WTC11 (cell line): ENCODE measurements around the gene WDR36. TPM values are rescaled to one million over a fixed set of nuclear protein-coding genes. Genes with fewer than 3 reads are reported as not detected.

ENCODE experiments used
- ATAC-seq: fragments of 200-7000 bp; cut with Tn5 transposase; 2 replicates; pipeline ENCODE4 v1.10.0; 2021; ENCODE audit warnings: mild to moderate bottlenecking, moderate library complexity
- CTCF ChIA-PET: fragments of 300-600 bp; sonication (Branson Sonifier 250); formaldehyde crosslinking; loops from one replicate; lab custom pipeline; 2021; ENCODE audit warnings: antibody characterized with exemption; lab: Charles Lee
- POLR2A ChIA-PET: fragments of 350-600 bp; sonication (Branson Sonifier 250); formaldehyde crosslinking; loops from one replicate; lab custom pipeline; 2021; ENCODE audit warnings: antibody characterized with exemption; lab: Charles Lee
- DNase-seq: peaks from one replicate; pipeline ENCODE4 v3.0.0; 2021; ENCODE audit warnings: low spot score
- H3K27ac Mint-ChIP-seq: 2 replicates; pipeline ENCODE4 v1.8.0; 2021; ENCODE audit warnings: mixed read lengths
- H3K27me3 Mint-ChIP-seq: 2 replicates; pipeline ENCODE4 v1.8.0; 2021; ENCODE audit warnings: low read depth, mild to moderate bottlenecking, moderate library complexity, mixed read lengths
- H3K36me3 Mint-ChIP-seq: 2 replicates; pipeline ENCODE4 v1.8.0; 2021; ENCODE audit warnings: mixed read lengths
- H3K4me1 Mint-ChIP-seq: 2 replicates; pipeline ENCODE4 v1.8.0; 2022; ENCODE audit warnings: mixed read lengths
- H3K4me3 Mint-ChIP-seq: 2 replicates; pipeline ENCODE4 v1.8.0; 2021; ENCODE audit warnings: mild to moderate bottlenecking, moderate library complexity, mixed read lengths
- H3K9me3 Mint-ChIP-seq: 2 replicates; pipeline ENCODE4 v1.8.0; 2021; ENCODE audit warnings: mixed read lengths
- AFF4 ChIP-seq: sonication (generic); formaldehyde crosslinking; IDR thresholded peaks from 2 replicates; pipeline ENCODE4 v1.8.1; 2023; ENCODE audit warnings: mild to moderate bottlenecking, missing genetic modification reagents, borderline replicate concordance
- CREM ChIP-seq: sonication (generic); formaldehyde crosslinking; IDR thresholded peaks from 2 replicates; pipeline ENCODE4 v1.8.1; 2022; ENCODE audit warnings: mild to moderate bottlenecking, missing genetic modification reagents, moderate library complexity
- CTCF ChIP-seq: fragments of 200-600 bp; IDR thresholded peaks from 2 replicates; pipeline ENCODE4 v1.8.0; 2022; ENCODE audit warnings: antibody characterized with exemption
- E2F1 ChIP-seq: sonication (generic); formaldehyde crosslinking; IDR thresholded peaks from 2 replicates; pipeline ENCODE4 v1.8.0; 2022; ENCODE audit warnings: mild to moderate bottlenecking, missing genetic modification reagents
- EMX1 ChIP-seq: fragments of 250-450 bp; sonication (Bioruptor Pico); IDR thresholded peaks from 2 replicates; pipeline ENCODE4 v1.8.0; 2021; ENCODE audit warnings: mild to moderate bottlenecking
- GABPB1 ChIP-seq: sonication (generic); formaldehyde crosslinking; IDR thresholded peaks from 2 replicates; pipeline ENCODE4 v1.8.1; 2023; ENCODE audit warnings: mild to moderate bottlenecking, missing genetic modification reagents
- JAZF1 ChIP-seq: fragments of 250-450 bp; sonication (Bioruptor Pico); IDR thresholded peaks from 2 replicates; pipeline ENCODE4 v1.9.0; 2021; ENCODE audit warnings: moderate library complexity, mild to moderate bottlenecking, inconsistent platforms
- MXD4 ChIP-seq: fragments of 250-450 bp; sonication (Bioruptor Pico); IDR thresholded peaks from 2 replicates; pipeline ENCODE4 v1.8.0; 2021; ENCODE audit warnings: mild to moderate bottlenecking, moderate library complexity, borderline replicate concordance
- MYBL2 ChIP-seq: sonication (generic); formaldehyde crosslinking; IDR thresholded peaks from 2 replicates; pipeline ENCODE4 v1.8.1; 2023; ENCODE audit warnings: mild to moderate bottlenecking, moderate library complexity, missing genetic modification reagents
- NR1H2 ChIP-seq: sonication (generic); formaldehyde crosslinking; IDR thresholded peaks from 2 replicates; pipeline ENCODE4 v1.9.0; 2021; ENCODE audit warnings: mild to moderate bottlenecking, moderate library complexity, missing genetic modification reagents
- NR3C1 ChIP-seq: sonication (generic); formaldehyde crosslinking; conservative IDR thresholded peaks from 2 replicates; pipeline ENCODE4 v1.8.1; 2023; ENCODE audit warnings: low read depth, mild to moderate bottlenecking, missing genetic modification reagents
- SOX15 ChIP-seq: fragments of 250-450 bp; sonication (Bioruptor Pico); IDR thresholded peaks from 2 replicates; pipeline ENCODE4 v1.9.0; 2021; ENCODE audit warnings: mild to moderate bottlenecking
- SP1 ChIP-seq: sonication (generic); formaldehyde crosslinking; conservative IDR thresholded peaks from 2 replicates; pipeline ENCODE4 v1.8.1; 2022; ENCODE audit warnings: missing genetic modification reagents
- TEAD1 ChIP-seq: sonication (generic); formaldehyde crosslinking; IDR thresholded peaks from 2 replicates; pipeline ENCODE4 v1.8.0; 2022; ENCODE audit warnings: mild to moderate bottlenecking, missing genetic modification reagents
- TP53 ChIP-seq: sonication (generic); formaldehyde crosslinking; IDR thresholded peaks from 2 replicates; pipeline ENCODE4 v1.8.1; 2023; ENCODE audit warnings: mild to moderate bottlenecking, missing genetic modification reagents
- ZNF138 ChIP-seq: sonication (generic); formaldehyde crosslinking; conservative IDR thresholded peaks from 2 replicates; pipeline ENCODE4 v1.8.1; 2022; ENCODE audit warnings: mild to moderate bottlenecking, moderate library complexity, missing genetic modification reagents
- ZNF219 ChIP-seq: sonication (generic); formaldehyde crosslinking; IDR thresholded peaks from 2 replicates; pipeline ENCODE4 v1.8.0; 2023; ENCODE audit warnings: missing genetic modification reagents, mild to moderate bottlenecking, borderline replicate concordance
- ZNF396 ChIP-seq: fragments of 250-450 bp; sonication (Bioruptor Pico); IDR thresholded peaks from 2 replicates; pipeline ENCODE4 v1.8.0; 2021; ENCODE audit warnings: mild to moderate bottlenecking, moderate library complexity, borderline replicate concordance
- ZNF671 ChIP-seq: fragments of 250-450 bp; sonication (Bioruptor Pico); IDR thresholded peaks from 2 replicates; pipeline ENCODE4 v1.8.0; 2021; ENCODE audit warnings: mild to moderate bottlenecking
- total RNA-seq: library from RNA; stranded (reverse); gene quantifications from 3 replicates; pipeline ENCODE4 v1.2.3, GENCODE V29; 2021
- TF ChIP-seq, protein P1 (sequence below): sonication (generic); formaldehyde crosslinking; IDR thresholded peaks from 2 replicates; pipeline ENCODE4 v1.8.0; 2022; ENCODE audit warnings: mild to moderate bottlenecking, missing genetic modification reagents
- TF ChIP-seq, protein P2 (sequence below): sonication (generic); formaldehyde crosslinking; conservative IDR thresholded peaks from 2 replicates; pipeline ENCODE4 v1.8.1; 2023; ENCODE audit warnings: mild to moderate bottlenecking, low read depth, missing genetic modification reagents, moderate library complexity
- TF ChIP-seq, protein P3 (sequence below): sonication (generic); formaldehyde crosslinking; IDR thresholded peaks from 2 replicates; pipeline ENCODE4 v1.8.0; 2022; ENCODE audit warnings: mild to moderate bottlenecking, missing genetic modification reagents
- TF ChIP-seq, protein P4 (sequence below): sonication (generic); formaldehyde crosslinking; IDR thresholded peaks from 2 replicates; pipeline ENCODE4 v1.8.0; 2023; ENCODE audit warnings: missing genetic modification reagents
- TF ChIP-seq, protein P5 (sequence below): sonication (generic); formaldehyde crosslinking; IDR thresholded peaks from 2 replicates; pipeline ENCODE4 v1.8.1; 2022; ENCODE audit warnings: missing genetic modification reagents, borderline replicate concordance

Gene WDR36
- total RNA-seq, 1 experiment from 2014 or later = 34.1 TPM

- no peaks in the 10 kb centered on the region for H3K36me3 Mint-ChIP-seq
- H3K27me3 Mint-ChIP-seq = no peaks in the 10 kb centered on the region
- no peaks in the 10 kb centered on the region for H3K9me3 Mint-ChIP-seq
- ChIA-PET CTCF (no interaction called here), POLR2A (no interaction called here)
- TF ChIP-seq, protein P1, sequence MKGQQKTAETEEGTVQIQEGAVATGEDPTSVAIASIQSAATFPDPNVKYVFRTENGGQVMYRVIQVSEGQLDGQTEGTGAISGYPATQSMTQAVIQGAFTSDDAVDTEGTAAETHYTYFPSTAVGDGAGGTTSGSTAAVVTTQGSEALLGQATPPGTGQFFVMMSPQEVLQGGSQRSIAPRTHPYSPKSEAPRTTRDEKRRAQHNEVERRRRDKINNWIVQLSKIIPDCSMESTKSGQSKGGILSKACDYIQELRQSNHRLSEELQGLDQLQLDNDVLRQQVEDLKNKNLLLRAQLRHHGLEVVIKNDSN (CRISPR knock-in tag) = no peak
- TF ChIP-seq, protein P2, sequence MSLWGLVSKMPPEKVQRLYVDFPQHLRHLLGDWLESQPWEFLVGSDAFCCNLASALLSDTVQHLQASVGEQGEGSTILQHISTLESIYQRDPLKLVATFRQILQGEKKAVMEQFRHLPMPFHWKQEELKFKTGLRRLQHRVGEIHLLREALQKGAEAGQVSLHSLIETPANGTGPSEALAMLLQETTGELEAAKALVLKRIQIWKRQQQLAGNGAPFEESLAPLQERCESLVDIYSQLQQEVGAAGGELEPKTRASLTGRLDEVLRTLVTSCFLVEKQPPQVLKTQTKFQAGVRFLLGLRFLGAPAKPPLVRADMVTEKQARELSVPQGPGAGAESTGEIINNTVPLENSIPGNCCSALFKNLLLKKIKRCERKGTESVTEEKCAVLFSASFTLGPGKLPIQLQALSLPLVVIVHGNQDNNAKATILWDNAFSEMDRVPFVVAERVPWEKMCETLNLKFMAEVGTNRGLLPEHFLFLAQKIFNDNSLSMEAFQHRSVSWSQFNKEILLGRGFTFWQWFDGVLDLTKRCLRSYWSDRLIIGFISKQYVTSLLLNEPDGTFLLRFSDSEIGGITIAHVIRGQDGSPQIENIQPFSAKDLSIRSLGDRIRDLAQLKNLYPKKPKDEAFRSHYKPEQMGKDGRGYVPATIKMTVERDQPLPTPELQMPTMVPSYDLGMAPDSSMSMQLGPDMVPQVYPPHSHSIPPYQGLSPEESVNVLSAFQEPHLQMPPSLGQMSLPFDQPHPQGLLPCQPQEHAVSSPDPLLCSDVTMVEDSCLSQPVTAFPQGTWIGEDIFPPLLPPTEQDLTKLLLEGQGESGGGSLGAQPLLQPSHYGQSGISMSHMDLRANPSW (CRISPR knock-in tag) = no peak
- TF ChIP-seq EMX1 (CRISPR knock-in tag) = no peak
- no peak for TF ChIP-seq ZNF138
- no peak for TF ChIP-seq ZNF396 (CRISPR knock-in tag)
- TF ChIP-seq TEAD1 (CRISPR knock-in tag) = no peak
- TF ChIP-seq, protein P3, sequence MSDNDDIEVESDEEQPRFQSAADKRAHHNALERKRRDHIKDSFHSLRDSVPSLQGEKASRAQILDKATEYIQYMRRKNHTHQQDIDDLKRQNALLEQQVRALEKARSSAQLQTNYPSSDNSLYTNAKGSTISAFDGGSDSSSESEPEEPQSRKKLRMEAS = no peak
- TF ChIP-seq ZNF671 = no peak
- TF ChIP-seq TP53 (CRISPR knock-in tag) = no peak
- TF ChIP-seq NR1H2 (CRISPR knock-in tag) = no peak
- no peak for TF ChIP-seq CREM
- TF ChIP-seq, all 79 proteins: peak for 0
- Mint-ChIP-seq H3K4me1 (no peaks in the 10 kb centered on the region), H3K4me3 (no peak overlapping the region), H3K27ac (no peak overlapping the region)
- ATAC-seq (no peak), DNase-seq (no peak)
Observed at GRCh38 chr5:111144352-111144930, 52.3 kb downstream of the WDR36 start.

- no peaks in the 10 kb centered on the region for H3K27me3 Mint-ChIP-seq
- H3K36me3 Mint-ChIP-seq = no peaks in the 10 kb centered on the region
- no peak for DNase-seq
- no peaks in the 10 kb centered on the region for H3K9me3 Mint-ChIP-seq
- POLR2A ChIA-PET = no interaction called here
- no peak for ATAC-seq
- CTCF ChIA-PET = no interaction called here
- H3K27ac Mint-ChIP-seq = no peak overlapping the region
- TF ChIP-seq NR3C1 (CRISPR knock-in tag) = no peak
- no peak for TF ChIP-seq ZNF219 (CRISPR knock-in tag)
- no peak for TF ChIP-seq MYBL2
- no peak for TF ChIP-seq E2F1 (CRISPR knock-in tag)
- TF ChIP-seq TEAD1 (CRISPR knock-in tag) = no peak
- no peak for TF ChIP-seq AFF4
- TF ChIP-seq EMX1 (CRISPR knock-in tag) = no peak
- TF ChIP-seq, protein P4, sequence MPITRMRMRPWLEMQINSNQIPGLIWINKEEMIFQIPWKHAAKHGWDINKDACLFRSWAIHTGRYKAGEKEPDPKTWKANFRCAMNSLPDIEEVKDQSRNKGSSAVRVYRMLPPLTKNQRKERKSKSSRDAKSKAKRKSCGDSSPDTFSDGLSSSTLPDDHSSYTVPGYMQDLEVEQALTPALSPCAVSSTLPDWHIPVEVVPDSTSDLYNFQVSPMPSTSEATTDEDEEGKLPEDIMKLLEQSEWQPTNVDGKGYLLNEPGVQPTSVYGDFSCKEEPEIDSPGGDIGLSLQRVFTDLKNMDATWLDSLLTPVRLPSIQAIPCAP (CRISPR knock-in tag) = no peak
- no peak for TF ChIP-seq JAZF1 (CRISPR knock-in tag)
- no peak for TF ChIP-seq MXD4 (CRISPR knock-in tag)
- TF ChIP-seq CTCF = no peak
- no peak for TF ChIP-seq SP1 (CRISPR knock-in tag)
- TF ChIP-seq SOX15 (CRISPR knock-in tag) = no peak
- TF ChIP-seq, protein P5, sequence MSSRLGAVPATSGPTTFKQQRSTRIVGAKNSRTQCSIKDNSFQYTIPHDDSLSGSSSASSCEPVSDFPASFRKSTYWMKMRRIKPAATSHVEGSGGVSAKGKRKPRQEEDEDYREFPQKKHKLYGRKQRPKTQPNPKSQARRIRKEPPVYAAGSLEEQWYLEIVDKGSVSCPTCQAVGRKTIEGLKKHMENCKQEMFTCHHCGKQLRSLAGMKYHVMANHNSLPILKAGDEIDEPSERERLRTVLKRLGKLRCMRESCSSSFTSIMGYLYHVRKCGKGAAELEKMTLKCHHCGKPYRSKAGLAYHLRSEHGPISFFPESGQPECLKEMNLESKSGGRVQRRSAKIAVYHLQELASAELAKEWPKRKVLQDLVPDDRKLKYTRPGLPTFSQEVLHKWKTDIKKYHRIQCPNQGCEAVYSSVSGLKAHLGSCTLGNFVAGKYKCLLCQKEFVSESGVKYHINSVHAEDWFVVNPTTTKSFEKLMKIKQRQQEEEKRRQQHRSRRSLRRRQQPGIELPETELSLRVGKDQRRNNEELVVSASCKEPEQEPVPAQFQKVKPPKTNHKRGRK = no peak
- no peak for TF ChIP-seq TP53 (CRISPR knock-in tag)
- TF ChIP-seq GABPB1 (CRISPR knock-in tag) = no peak
- H3K4me3 Mint-ChIP-seq = no peak overlapping the region
- H3K4me1 Mint-ChIP-seq = no peaks in the 10 kb centered on the region
Observed at GRCh38 chr5:111146053-111146452, 53.9 kb downstream of the WDR36 start.
